Measurements from ENCODE around the gene KRT6A. TPM values are rescaled to one million over a fixed set of nuclear protein-coding genes. Genes with fewer than 3 reads are reported as not detected.

The KRT6A gene
- total RNA-seq, 1 donor = not detected

GRCh38 chr12:52487211-52487610 lies 5.8 kb downstream of the KRT6A start:
- TF ChIP-seq CTCF (IDR thresholded peaks at IDR 0.05; ENCODE audit: insufficient read depth, low read length) = no peak

GRCh38 chr12:52486166-52487105 lies 6.6 kb downstream of the KRT6A start:
- no peak for DNase-seq (ENCODE audit: low read depth)
- H3K4me3 ChIP-seq (ENCODE audit: low read depth, low read length) = no peak overlapping the region
- no peak for TF ChIP-seq CTCF (IDR thresholded peaks at IDR 0.05; ENCODE audit: insufficient read depth, low read length)

More at GRCh38 chr12:52487211-52487610, 5.8 kb downstream of the KRT6A start:
- DNase-seq (ENCODE audit: low read depth) = no peak
- no peak overlapping the region for H3K4me3 ChIP-seq (ENCODE audit: low read depth, low read length)

GRCh38 chr12:52480073-52480472 lies 13.0 kb downstream of the KRT6A start:
- TF ChIP-seq CTCF (IDR thresholded peaks at IDR 0.05; ENCODE audit: insufficient read depth, low read length) = no peak
- H3K4me3 ChIP-seq (ENCODE audit: low read depth, low read length) = no peak overlapping the region
- DNase-seq (ENCODE audit: low read depth) = no peak

- TF ChIP-seq CTCF (IDR thresholded peaks at IDR 0.05; ENCODE audit: insufficient read depth, low read length) = no peak
- no peak overlapping the region for H3K4me3 ChIP-seq (ENCODE audit: low read depth, low read length)
- DNase-seq (ENCODE audit: low read depth) = no peak
Measured at GRCh38 chr12:52477651-52478050, 15.4 kb downstream of the KRT6A start.

DNA sequence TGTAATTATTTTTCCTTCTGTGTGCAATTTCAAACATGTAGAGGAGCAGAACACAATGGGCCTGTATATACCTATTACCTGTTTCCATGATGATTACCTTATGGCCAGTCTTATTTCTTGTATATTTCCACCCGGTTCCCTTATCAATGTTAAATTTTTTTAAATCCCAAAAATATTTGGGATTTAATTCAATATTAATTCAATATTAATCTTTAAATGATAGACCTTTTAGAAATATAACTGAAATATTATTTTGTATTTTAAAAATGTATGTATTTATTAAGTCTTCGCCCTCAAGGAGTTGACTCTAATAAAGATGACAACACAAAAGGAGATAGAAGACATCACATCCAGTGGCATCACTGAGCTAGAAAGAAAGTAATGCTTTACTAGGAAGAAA lies 18.8 kb downstream of the KRT6A start:
- no peak overlapping the region for H3K4me3 ChIP-seq (ENCODE audit: low read depth, low read length)

DNA sequence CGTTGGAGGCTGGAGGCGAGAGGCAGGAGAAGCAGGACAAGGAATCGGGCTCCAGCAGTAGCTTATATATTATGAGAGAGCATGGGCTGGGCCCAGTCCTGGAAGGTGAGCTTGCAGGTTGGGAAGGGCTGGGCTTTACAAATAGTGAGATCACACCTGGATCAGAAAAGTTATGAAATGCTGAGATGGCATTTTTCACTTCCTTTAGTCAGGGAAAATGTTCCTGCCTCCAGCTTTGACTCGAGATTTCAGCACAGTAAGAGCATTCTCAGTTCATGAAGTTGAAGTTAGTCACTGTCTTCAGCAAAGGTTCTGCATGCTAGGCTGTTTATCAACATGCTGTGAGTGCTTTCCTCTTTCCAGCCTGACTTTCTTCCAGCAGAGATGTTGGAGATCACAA lies 19.3 kb downstream of the KRT6A start, which contains the start of gene KRT6C:
Gene KRT6C, minus strand, starts transcription at position 38 of the 400 bp plus-strand sequence. CDS start 68 bp downstream, outside the sequence.
- DNase-seq (ENCODE audit: low read depth) = no peak
- H3K4me3 ChIP-seq (ENCODE audit: low read depth, low read length) = no peak within 1 kb of the TSS
- TF ChIP-seq CTCF (IDR thresholded peaks at IDR 0.05; ENCODE audit: insufficient read depth, low read length) = no peak

More for the DNA sequence above, 18.8 kb downstream of the KRT6A start:
- TF ChIP-seq CTCF (IDR thresholded peaks at IDR 0.05; ENCODE audit: insufficient read depth, low read length) = no peak
- no peak for DNase-seq (ENCODE audit: low read depth)

Data from fibroblast of the aortic adventitia (primary cell).